ENCODE results near the gene SMOC1.

The SMOC1 gene

GRCh38 chr14:70029296-70030132 is 150.3 kb downstream of the SMOC1 start:
- H3K4me3 ChIP-seq (ENCODE audit: low read depth, low read length) = no peak overlapping the region
- no peak for TF ChIP-seq POLR2A (IDR thresholded peaks at IDR 0.05; ENCODE audit: extremely low read depth, insufficient read length)
- no peak for TF ChIP-seq CTCF (IDR thresholded peaks at IDR 0.05; ENCODE audit: low read depth, low read length)
- TF ChIP-seq MAX (IDR thresholded peaks at IDR 0.05; ENCODE audit: low read depth, low read length) = no peak
- no peak for TF ChIP-seq MYC (IDR thresholded peaks at IDR 0.05; ENCODE audit: low read depth, low read length)
- DNase-seq (ENCODE audit: low read depth) = no peak

GRCh38 chr14:70032016-70032415 is 152.8 kb downstream of the SMOC1 start:
- TF ChIP-seq MYC (IDR thresholded peaks at IDR 0.05; ENCODE audit: low read depth, low read length) (no peak), CTCF (IDR thresholded peaks at IDR 0.05; ENCODE audit: low read depth, low read length) (no peak), POLR2A (IDR thresholded peaks at IDR 0.05; ENCODE audit: extremely low read depth, insufficient read length) (no peak), MAX (IDR thresholded peaks at IDR 0.05; ENCODE audit: low read depth, low read length) (no peak)
- DNase-seq (ENCODE audit: low read depth) = no peak

GRCh38 chr14:70032447-70032846 is 153.2 kb downstream of the SMOC1 start:
- no peak for TF ChIP-seq MYC (IDR thresholded peaks at IDR 0.05; ENCODE audit: low read depth, low read length)
- no peak for TF ChIP-seq CTCF (IDR thresholded peaks at IDR 0.05; ENCODE audit: low read depth, low read length)
- TF ChIP-seq POLR2A (IDR thresholded peaks at IDR 0.05; ENCODE audit: extremely low read depth, insufficient read length) = no peak
- no peak for TF ChIP-seq MAX (IDR thresholded peaks at IDR 0.05; ENCODE audit: low read depth, low read length)

More at GRCh38 chr14:70032016-70032415, 152.8 kb downstream of the SMOC1 start:
- H3K4me3 ChIP-seq (ENCODE audit: low read depth, low read length) = no peak overlapping the region

GRCh38 chr14:70033116-70033515 is 153.9 kb downstream of the SMOC1 start:
- no peak for DNase-seq (ENCODE audit: low read depth)
- TF ChIP-seq CTCF (IDR thresholded peaks at IDR 0.05; ENCODE audit: low read depth, low read length) (no peak), POLR2A (IDR thresholded peaks at IDR 0.05; ENCODE audit: extremely low read depth, insufficient read length) (no peak), MAX (IDR thresholded peaks at IDR 0.05; ENCODE audit: low read depth, low read length) (no peak), MYC (IDR thresholded peaks at IDR 0.05; ENCODE audit: low read depth, low read length) (no peak)
- no peak overlapping the region for H3K4me3 ChIP-seq (ENCODE audit: low read depth, low read length)

More at GRCh38 chr14:70032447-70032846, 153.2 kb downstream of the SMOC1 start:
- DNase-seq (ENCODE audit: low read depth) = no peak
- H3K4me3 ChIP-seq (ENCODE audit: low read depth, low read length) = no peak overlapping the region

GRCh38 chr14:70033561-70033960 is 154.3 kb downstream of the SMOC1 start:
- no peak for DNase-seq (ENCODE audit: low read depth)
- H3K4me3 ChIP-seq (ENCODE audit: low read depth, low read length) = no peak overlapping the region
- TF ChIP-seq MYC (IDR thresholded peaks at IDR 0.05; ENCODE audit: low read depth, low read length) (no peak), MAX (IDR thresholded peaks at IDR 0.05; ENCODE audit: low read depth, low read length) (no peak), POLR2A (IDR thresholded peaks at IDR 0.05; ENCODE audit: extremely low read depth, insufficient read length) (no peak)

- no peak overlapping the region for H3K4me3 ChIP-seq (ENCODE audit: low read depth, low read length)
- TF ChIP-seq MAX (IDR thresholded peaks at IDR 0.05; ENCODE audit: low read depth, low read length) = no peak
- no peak for TF ChIP-seq POLR2A (IDR thresholded peaks at IDR 0.05; ENCODE audit: extremely low read depth, insufficient read length)
- TF ChIP-seq CTCF (IDR thresholded peaks at IDR 0.05; ENCODE audit: low read depth, low read length) = no peak
- no peak for TF ChIP-seq MYC (IDR thresholded peaks at IDR 0.05; ENCODE audit: low read depth, low read length)
These were observed 155.0 kb downstream of the SMOC1 start for GRCh38 chr14:70034257-70034656.

More at GRCh38 chr14:70034257-70034656, 155.0 kb downstream of the SMOC1 start:
- DNase-seq (ENCODE audit: low read depth) = no peak
